HG03469 (cell line): ENCODE data around the gene ACP7.
"Not testable (repeated sequence)": the region's sequence is repeated elsewhere in the genome, so short reads cannot be mapped to it uniquely, and the experiment has no call there.

ENCODE experiments used
- ATAC-seq: cut with Tn5 transposase; IDR thresholded peaks from one replicate; pipeline ENCODE4 v1.9.1; 2021; ENCODE audit warnings: mild to moderate bottlenecking, moderate library complexity, moderate number of reproducible peaks; ENCODE audit not compliant: unreplicated experiment

Gene ACP7

GRCh38 chr19:39074942-39075341 is 9.2 kb upstream of the ACP7 start:
- ATAC-seq = no peak

DNA sequence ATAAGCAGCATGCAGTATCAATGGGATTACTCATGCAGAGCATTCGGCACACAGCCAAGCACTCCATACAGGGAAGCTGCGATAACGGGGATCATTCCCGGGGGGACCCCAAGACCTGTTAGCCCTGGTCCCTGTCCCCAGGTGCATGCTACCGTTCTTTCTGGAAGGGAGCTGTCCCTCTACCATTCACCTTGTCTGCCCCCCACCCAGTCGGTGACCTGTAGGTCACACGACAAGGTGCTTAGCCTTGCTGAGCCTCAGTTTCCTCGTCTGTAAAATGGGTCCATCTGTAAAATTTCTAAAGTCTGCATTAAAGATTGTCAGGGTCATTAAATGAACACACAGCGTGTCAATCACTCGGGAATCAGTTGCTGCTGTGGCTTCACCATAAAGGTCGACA is 6.8 kb upstream of the ACP7 start:
- no peak for ATAC-seq

GRCh38 chr19:39078436-39079200 is 5.5 kb upstream of the ACP7 start:
- no peak for ATAC-seq

- no peak for ATAC-seq
These were observed 3.7 kb upstream of the ACP7 start for GRCh38 chr19:39080431-39080830.

DNA sequence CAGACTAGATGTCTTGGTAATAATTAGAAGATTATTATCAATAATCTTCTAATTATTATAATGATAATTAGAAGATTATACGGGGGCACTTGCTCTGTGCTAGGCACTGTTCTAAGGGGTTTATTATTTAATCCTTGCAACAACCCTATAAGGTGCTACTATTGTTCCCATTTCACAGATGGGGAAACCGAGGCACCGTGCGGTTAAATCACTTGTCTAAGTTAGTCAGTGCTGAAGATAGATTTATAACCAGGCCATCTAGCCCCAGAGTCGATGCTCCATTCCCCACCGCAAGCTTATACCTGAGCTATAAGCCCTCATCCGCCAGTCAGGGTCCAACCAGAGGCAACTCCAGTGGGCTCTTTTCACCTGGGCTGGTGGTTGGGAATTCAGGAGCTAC is 2.0 kb upstream of the ACP7 start:
- ATAC-seq = no peak

DNA sequence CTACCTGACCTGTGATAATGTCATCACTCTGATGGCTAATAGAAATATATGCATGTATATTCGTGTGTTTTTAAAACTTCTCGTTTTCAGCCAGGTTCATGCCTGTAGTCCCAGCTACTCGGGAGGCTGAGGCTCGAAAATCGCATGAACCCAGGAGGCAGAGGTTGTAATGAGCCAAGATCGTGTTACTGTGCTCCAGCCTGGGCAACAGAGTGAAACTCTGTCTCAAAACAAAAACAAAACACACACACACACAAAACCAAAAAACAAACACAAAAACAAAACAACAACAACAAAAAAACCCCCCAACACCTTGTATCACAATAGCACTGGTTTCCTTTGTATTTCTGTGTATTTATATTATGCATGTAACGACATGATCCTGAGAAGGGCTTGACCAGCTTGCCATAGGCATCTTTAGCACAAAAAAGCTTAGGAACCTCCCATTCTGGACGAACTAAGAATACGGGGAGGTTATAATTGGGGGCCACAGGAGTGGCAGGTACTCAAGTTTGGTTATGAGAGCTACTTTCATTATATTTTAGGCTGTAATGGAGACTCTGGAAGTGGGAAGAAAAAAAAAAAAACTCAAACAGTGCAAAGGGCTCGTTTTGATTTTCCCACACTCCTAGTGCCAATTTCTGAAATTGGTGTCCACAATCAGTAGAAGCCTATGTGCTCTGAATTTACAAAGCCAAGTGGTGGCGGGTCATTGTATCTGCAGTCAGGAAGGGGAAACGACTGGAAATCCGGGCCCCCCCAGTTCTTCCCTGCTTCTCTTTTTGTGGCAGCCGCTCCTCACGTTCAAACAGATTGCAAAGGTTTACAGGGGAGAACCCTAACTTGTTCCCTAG is 1.2 kb upstream of the ACP7 start:
- no peak for ATAC-seq

GRCh38 chr19:39083599-39083982 is 577 bp upstream of the ACP7 start:
- no peak for ATAC-seq

GRCh38 chr19:39084732-39085080 is 538 bp downstream of the ACP7 start:
- ATAC-seq = no peak

DNA sequence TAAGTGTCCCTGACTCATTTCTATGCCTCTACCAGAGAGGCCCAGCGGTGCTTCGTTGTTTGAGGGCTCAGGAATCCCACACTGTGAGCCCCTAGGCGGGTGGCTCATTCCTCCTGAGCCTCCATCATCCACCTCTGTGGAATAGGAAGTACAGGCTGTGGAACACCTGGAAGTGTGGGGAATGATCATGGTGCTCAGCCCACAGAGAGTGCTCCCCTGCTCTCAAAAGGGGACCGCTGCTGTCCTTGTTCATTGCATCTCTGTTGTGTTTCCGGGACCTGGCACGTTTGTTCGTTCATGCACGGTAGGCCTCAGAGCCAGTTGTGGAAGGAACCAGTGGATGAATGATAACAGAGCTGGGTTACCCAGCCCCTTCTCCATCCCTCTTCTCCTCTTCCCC is 1.2 kb downstream of the ACP7 start:
- ATAC-seq = no peak

DNA sequence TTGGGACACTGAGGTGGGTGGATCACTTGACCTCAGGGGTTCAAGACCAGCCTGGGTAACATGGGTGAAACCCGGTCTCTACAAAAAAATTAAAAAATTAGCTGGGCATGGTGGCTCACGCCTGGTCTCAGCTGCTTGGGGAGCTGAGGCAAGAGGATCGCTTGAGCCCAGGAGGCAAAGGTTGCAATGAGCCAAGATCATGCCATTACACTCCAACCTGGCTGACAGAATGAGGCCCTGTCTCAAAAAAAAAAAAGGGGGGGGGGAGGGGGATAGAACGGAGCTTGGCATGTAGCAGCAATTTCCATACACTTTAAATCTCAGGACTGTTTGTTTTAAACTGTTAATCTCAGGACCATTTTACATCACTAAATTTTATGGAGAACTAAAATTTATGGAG is 2.2 kb downstream of the ACP7 start:
- no peak for ATAC-seq

- ATAC-seq = no peak
These were observed 3.9 kb downstream of the ACP7 start for GRCh38 chr19:39087907-39088686.

DNA sequence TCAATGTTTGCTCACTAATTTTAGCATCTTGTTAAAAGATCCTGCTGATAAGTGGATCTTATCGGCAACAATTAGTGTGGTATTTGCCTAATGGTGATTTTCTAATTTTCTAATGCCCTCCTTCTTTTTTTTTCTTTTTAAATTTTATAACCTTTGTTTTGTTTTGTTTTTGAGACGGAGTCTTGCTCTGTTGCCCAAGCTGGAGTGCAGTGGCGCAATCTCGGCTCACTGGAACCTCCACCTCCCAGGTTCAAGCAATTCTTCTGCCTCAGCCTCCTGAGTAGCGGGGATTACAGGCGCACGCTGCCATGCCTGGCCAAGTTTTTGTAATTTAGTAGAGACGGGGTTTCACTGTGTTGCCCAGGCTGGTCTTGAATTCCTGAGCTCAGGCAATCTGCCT is 5.8 kb downstream of the ACP7 start:
- ATAC-seq = not testable (repeated sequence)

DNA sequence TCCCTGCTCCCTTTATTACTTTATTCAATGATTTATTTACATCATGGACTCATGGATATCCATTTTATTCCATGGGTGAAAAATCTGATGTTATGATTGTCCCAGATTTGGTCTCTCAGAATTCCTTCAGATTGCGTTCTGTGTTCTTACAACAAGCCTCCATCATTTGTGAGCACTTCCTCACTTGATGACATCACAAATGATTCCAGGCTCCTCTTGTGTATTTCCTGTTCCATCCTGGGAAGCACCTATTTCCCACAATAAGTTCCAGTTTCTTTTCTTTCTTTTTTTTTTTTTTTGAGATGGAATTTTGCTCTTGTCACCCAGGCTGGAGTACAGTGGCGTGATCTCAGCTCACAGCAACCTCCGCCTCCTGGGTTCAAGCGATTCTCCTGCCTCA is 6.7 kb downstream of the ACP7 start:
- ATAC-seq = no peak

- ATAC-seq = not testable (repeated sequence)
These were observed 11.8 kb downstream of the ACP7 start for GRCh38 chr19:39095799-39096540.

DNA sequence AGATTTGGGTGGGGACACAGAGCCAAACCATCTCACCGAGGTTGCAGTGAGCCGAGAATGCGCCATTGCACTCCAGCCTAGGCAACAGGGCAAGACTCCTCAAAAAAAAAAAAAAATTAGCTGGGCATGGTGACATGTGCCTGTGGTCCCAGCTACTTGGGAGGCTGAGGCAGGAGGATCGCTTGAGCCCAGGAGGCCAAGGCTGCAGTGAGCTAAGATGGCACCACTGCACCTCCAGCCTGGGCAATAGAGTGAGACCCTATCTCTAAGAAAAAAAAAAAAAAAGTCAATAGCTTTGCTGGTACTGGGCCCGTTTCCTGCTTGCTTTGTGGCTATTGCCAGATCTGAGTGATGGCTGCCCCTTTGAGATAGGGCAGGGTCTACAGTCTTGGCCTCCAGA is 13.1 kb downstream of the ACP7 start:
- ATAC-seq = no peak

- no peak for ATAC-seq
These were observed 13.6 kb downstream of the ACP7 start for GRCh38 chr19:39097721-39098120.

GRCh38 chr19:39098365-39099269 is 14.4 kb downstream of the ACP7 start:
- no peak for ATAC-seq

DNA sequence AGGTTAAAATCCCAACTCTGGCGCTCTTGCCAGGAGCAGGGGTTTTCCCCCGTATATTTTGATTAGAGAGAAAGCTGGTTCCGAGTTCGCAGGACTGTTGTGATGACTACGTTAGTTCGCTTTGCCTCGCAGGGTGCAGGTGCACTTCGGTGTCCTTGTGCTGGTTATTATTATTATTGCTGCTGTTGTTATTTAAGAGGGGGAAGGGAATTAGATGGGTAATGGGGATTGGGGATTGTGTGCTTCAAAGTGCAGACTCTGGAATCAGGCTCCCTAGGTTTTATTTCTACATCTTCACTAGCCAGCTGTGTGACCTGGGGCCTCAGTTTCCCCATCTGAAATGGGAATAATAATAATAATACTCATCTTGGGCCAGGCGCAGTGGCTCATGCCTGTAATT is 15.2 kb downstream of the ACP7 start:
- no peak for ATAC-seq

DNA sequence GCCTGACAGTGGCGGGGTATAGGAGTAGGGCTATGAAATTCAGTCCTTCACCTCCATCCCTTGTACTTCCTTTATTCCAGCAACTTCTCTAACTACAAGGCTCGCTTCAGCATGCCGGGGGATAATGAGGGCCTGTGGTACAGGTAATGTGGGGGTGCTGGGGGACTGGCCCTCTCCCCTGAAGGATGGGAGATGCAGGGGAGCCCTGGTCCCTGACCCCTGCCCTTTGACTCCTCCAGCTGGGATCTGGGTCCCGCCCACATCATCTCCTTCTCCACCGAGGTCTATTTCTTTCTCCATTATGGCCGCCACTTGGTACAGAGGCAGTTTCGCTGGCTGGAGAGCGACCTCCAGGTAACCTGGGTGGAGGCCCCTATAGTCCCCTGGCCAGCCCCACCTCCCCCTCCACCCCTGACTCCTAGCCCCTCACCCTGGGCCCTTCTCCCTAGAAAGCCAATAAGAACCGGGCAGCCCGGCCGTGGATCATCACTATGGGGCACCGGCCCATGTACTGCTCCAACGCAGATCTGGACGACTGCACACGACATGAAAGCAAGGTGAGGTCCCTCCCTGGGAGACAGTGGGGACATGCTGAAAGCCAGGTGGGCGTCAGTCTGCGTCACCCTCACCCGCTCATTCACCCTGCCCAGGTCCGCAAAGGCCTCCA is 16.5 kb downstream of the ACP7 start:
- ATAC-seq = no peak
